Hepatocyte (in vitro differentiated cells): ENCODE data around the gene DOCK2.

Experiments used
- CTCF ChIP-seq: fragments of 200-600 bp; sonication (generic); IDR thresholded peaks from 2 replicates; pipeline ENCODE4 v1.5.1; 2016; ENCODE audit warnings: antibody characterized with exemption, mild to moderate bottlenecking; ENCODE audit not compliant: poor library complexity
- EZH2 ChIP-seq: fragments of 200-600 bp; sonication (generic); IDR thresholded peaks from 2 replicates; pipeline ENCODE4 v1.6.1; 2016; ENCODE audit warnings: antibody characterized with exemption, mild to moderate bottlenecking, borderline replicate concordance

- TF ChIP-seq CTCF = no peak
- no peak for TF ChIP-seq EZH2
These were observed 13.7 kb downstream of the DOCK2 start for GRCh38 chr5:169650701-169651331.
